SH-SY5Y (cell line): ENCODE data around the gene DDX5.

Experiments
- GATA2 ChIP-seq: IDR thresholded peaks from 2 replicates; pipeline ENCODE4 v1.6.1; 2011; ENCODE audit warnings: mild to moderate bottlenecking, low read depth, low read length
- GATA3 ChIP-seq: IDR thresholded peaks from 2 replicates; pipeline ENCODE4 v1.6.1; 2011; ENCODE audit warnings: low read depth, mild to moderate bottlenecking, low read length, moderate library complexity

- TF ChIP-seq GATA2, result no peak
- TF ChIP-seq GATA3, result no peak
These were observed at the start of gene DDX5 for GRCh38 chr17:64506201-64506575.
